ENCODE data around the gene CORO2A. TPM values are rescaled to one million over a fixed set of nuclear protein-coding genes. Genes with fewer than 3 reads are reported as not detected.
"Not testable (repeated sequence)": the region's sequence is repeated elsewhere in the genome, so short reads cannot be mapped to it uniquely, and the experiment has no call there.

CORO2A gene
- total RNA-seq, 4 donors from 2014 or later = 0.42 to 2.7 (median 1.9) TPM

- TF ChIP-seq CTCF (IDR thresholded peaks at IDR 0.05) (no peak), POLR2AphosphoS5 (IDR thresholded peaks at IDR 0.05) (peak in 1 of 2 donors; percentile 22)
- intact Hi-C loops (cut with DNase I) = no loop called here
- no peaks in the 10 kb centered on the region for H3K9me3 ChIP-seq
- 84% methylated on average over 5 of the region's 6 CpGs for WGBS
- peaks cover 10 to 66% (median 49%) of the 10 kb centered on the region in 4 donors for H3K36me3 ChIP-seq
- H3K27ac ChIP-seq (replicated peaks in 1 of 4) = peak overlapping the region in 3 of 4 donors; percentile 23 to 40 (median 27)
- no peak for DNase-seq (ENCODE audit: extremely low spot score)
- H3K4me1 ChIP-seq = peaks cover 0 to 30% (median 3%) of the 10 kb centered on the region in 4 donors
- H3K27me3 ChIP-seq = no peaks in the 10 kb centered on the region
- no peak overlapping the region for H3K4me3 ChIP-seq
Measured at GRCh38 chr9:98081477-98082219, 110.8 kb downstream of the CORO2A start.

- peaks cover 0 to 30% (median 5%) of the 10 kb centered on the region in 4 donors for H3K4me1 ChIP-seq
- intact Hi-C loops (cut with DNase I) = no loop called here
- no peak overlapping the region for H3K4me3 ChIP-seq
- H3K27me3 ChIP-seq = no peaks in the 10 kb centered on the region
- WGBS = 98% methylated on average over 10 of the region's 12 CpGs
- no peak for DNase-seq (ENCODE audit: extremely low spot score)
- H3K36me3 ChIP-seq = peaks cover 10 to 66% (median 49%) of the 10 kb centered on the region in 4 donors
- TF ChIP-seq CTCF (IDR thresholded peaks at IDR 0.05) (no peak), POLR2AphosphoS5 (IDR thresholded peaks at IDR 0.05) (no peak), POLR2A (IDR thresholded peaks at IDR 0.05; ENCODE audit: low read depth) (no peak), EP300 (IDR thresholded peaks at IDR 0.05) (no peak)
- no peaks in the 10 kb centered on the region for H3K9me3 ChIP-seq
- H3K27ac ChIP-seq (replicated peaks in 1 of 4) = peak overlapping the region in 1 of 4 donors; percentile 42
Measured at GRCh38 chr9:98080780-98081179, 111.7 kb downstream of the CORO2A start.

GRCh38 chr9:98080326-98080725 lies 112.1 kb downstream of the CORO2A start:
- DNase-seq (ENCODE audit: extremely low spot score) = no peak
- intact Hi-C loops (cut with DNase I) = no loop called here
- TF ChIP-seq CTCF (IDR thresholded peaks at IDR 0.05) = no peak
- no peak for TF ChIP-seq POLR2A (IDR thresholded peaks at IDR 0.05; ENCODE audit: low read depth)
- no peak for TF ChIP-seq EP300 (IDR thresholded peaks at IDR 0.05)
- no peak for TF ChIP-seq POLR2AphosphoS5 (IDR thresholded peaks at IDR 0.05)

GRCh38 chr9:98078895-98079294 lies 113.5 kb downstream of the CORO2A start:
- DNase-seq (ENCODE audit: extremely low spot score) = no peak
- Histone ChIP-seq H3K4me3 (no peak overlapping the region), H3K4me1 (peaks cover 8 to 42% (median 16%) of the 10 kb centered on the region in 4 donors), H3K27me3 (no peaks in the 10 kb centered on the region), H3K27ac (replicated peaks in 1 of 4) (no peak overlapping the region), H3K36me3 (peaks cover 10 to 64% (median 49%) of the 10 kb centered on the region in 4 donors), H3K9me3 (no peaks in the 10 kb centered on the region)
- 85% methylated on average over 5 of the region's 5 CpGs for WGBS
- TF ChIP-seq EP300 (IDR thresholded peaks at IDR 0.05) (no peak), CTCF (IDR thresholded peaks at IDR 0.05) (no peak), POLR2AphosphoS5 (IDR thresholded peaks at IDR 0.05) (no peak), POLR2A (IDR thresholded peaks at IDR 0.05; ENCODE audit: low read depth) (no peak)
- intact Hi-C loops (cut with DNase I) = loop anchor here (5.0 kb wide), 1 partner anchor 123 kb away; no protein-coding TSS in a partner anchor

More at GRCh38 chr9:98080326-98080725, 112.1 kb downstream of the CORO2A start:
- Histone ChIP-seq H3K4me1 (peaks cover 0 to 30% (median 6%) of the 10 kb centered on the region in 4 donors), H3K27me3 (no peaks in the 10 kb centered on the region), H3K36me3 (peaks cover 10 to 66% (median 49%) of the 10 kb centered on the region in 4 donors), H3K9me3 (no peaks in the 10 kb centered on the region), H3K27ac (replicated peaks in 1 of 4) (no peak overlapping the region), H3K4me3 (no peak overlapping the region)
- WGBS = 89% methylated on average over 1 of the region's 1 CpG

- peaks cover 6 to 27% (median 14%) of the 10 kb centered on the region in 4 donors for H3K4me1 ChIP-seq
- H3K36me3 ChIP-seq = peaks cover 8 to 40% (median 30%) of the 10 kb centered on the region in 4 donors
- intact Hi-C loops (cut with DNase I) = loop anchor here (5.0 kb wide), 1 partner anchor 126 kb away; no protein-coding TSS in a partner anchor
- 89% methylated on average over 8 of the region's 8 CpGs for WGBS
- not testable (repeated sequence) for H3K9me3 ChIP-seq; H3K27me3 ChIP-seq; DNase-seq (ENCODE audit: extremely low spot score); H3K4me3 ChIP-seq; H3K27ac ChIP-seq (replicated peaks in 1 of 4)
Measured at GRCh38 chr9:98076514-98076890, 115.9 kb downstream of the CORO2A start.

All from esophagus muscularis mucosa (tissue), 4 donors.